Adrenal gland (tissue), 12 donors: ENCODE data around the gene ADGRB3. TPM values are rescaled to one million over a fixed set of nuclear protein-coding genes. Genes with fewer than 3 reads are reported as not detected.

ENCODE experiments used
- DNase-seq, 7 donors: peaks; one replicate each; pipeline ENCODE4 v3.0.0-alpha.2; 2019 to 2020
- H3K27ac ChIP-seq, 5 donors: fragments of 200-600 bp; sonication (generic) in 4 of 5; 1 replicate in 3 of 5; 2 replicates in 2 of 5; pipeline versions ENCODE4 v1.5.1 to v1.8.0; 2016 to 2020; ENCODE audit warnings: mild to moderate bottlenecking in 1 of 5
- H3K27me3 ChIP-seq: fragments of 200-600 bp; 2 replicates; pipeline ENCODE4 v1.8.0; 2021
- H3K36me3 ChIP-seq, 2 donors: fragments of 200-600 bp; replicated peaks in 1 of 2; 1 replicate in 1 of 2; 2 replicates in 1 of 2; pipeline versions ENCODE4 v1.5.1 to v1.8.0; 2018 to 2022
- H3K4me1 ChIP-seq, 2 donors: fragments of 200-600 bp; replicated peaks in 1 of 2; 1 replicate in 1 of 2; 2 replicates in 1 of 2; pipeline versions ENCODE4 v1.5.1 to v1.8.0; 2018 to 2021
- H3K4me3 ChIP-seq, 4 donors: fragments of 200-600 bp; sonication (generic) in 3 of 4; one replicate each; pipeline ENCODE4 v1.5.1; 2016 to 2018
- H3K9me3 ChIP-seq, 3 donors: fragments of 200-600 bp; sonication (generic) in 1 of 3; replicated peaks in 1 of 3; 1 replicate in 2 of 3; 2 replicates in 1 of 3; pipeline versions ENCODE4 v1.5.1 to v1.8.0; 2016 to 2021
- POLR2A ChIP-seq, 2 donors: fragments of 450-650 bp; IDR thresholded peaks; one replicate each; pipeline ENCODE4 v1.6.1; 2017; ENCODE audit warnings: antibody characterized with exemption in 2 of 2, mild to moderate bottlenecking in 2 of 2, moderate library complexity in 1 of 2
- WGBS, 4 donors: extraction: QIAGEN DNeasy Blood & Tissue Kit in 2 of 4; methylation state at CpG; one replicate each; pipeline versions ENCODE4 v1.1.5 to v1.1.7; 2013 to 2017; 5-methylcytosine and 5-hydroxymethylcytosine counted together
- intact Hi-C, 2 donors: fragments of 100-400 bp; cut with DNase I; formaldehyde crosslinking; loops; one replicate each; pipeline versions ENCODE4 v1.14.1 to v1.15.0; 2022 to 2023
- polyA plus RNA-seq, 3 donors: library from polyadenylated mRNA; stranded (reverse); fragments of 200-250 nt in 2 of 3; fragments of 350-450 nt in 1 of 3; fragmentation: Illumina TruSeq in 1 of 3; extraction: RNeasy Lipid Tissue Mini Kit (QIAGEN cat#74804) in 1 of 3; gene quantifications; one replicate each; pipeline ENCODE4 v1.2.3, GENCODE V29; 2013 to 2014
- total RNA-seq, 9 donors: library from RNA; depleted of rRNA in 4 of 9; stranded (reverse); fragments of >200 nt in 4 of 9; fragments of 120-200 nt in 1 of 9; fragmentation: NEBNext Ultra II Directional in 1 of 9; extraction: Animal tissue kit (Norgen Biotek cat#: 25700) in 1 of 9; gene quantifications; one replicate each; pipeline versions ENCODE4 v1.1.0 to v1.2.4, GENCODE V29; 2013 to 2023
- TF ChIP-seq, protein P1 (sequence below), 6 experiments: fragments of 450-650 bp in 4 of 6; fragments of 200-600 bp in 2 of 6; sonication (generic) in 1 of 6; IDR thresholded peaks; 1 replicate in 5 of 6; 2 replicates in 1 of 6; pipeline versions ENCODE4 v1.5.1 to v1.8.0; 2016 to 2021; ENCODE audit warnings: antibody characterized with exemption in 6 of 6, mild to moderate bottlenecking in 2 of 6, moderate library complexity in 1 of 6
- donor health status: healthy with polysubstance abuse.
- donor health status: Bipolar disorder and iron deficiency.
- donor health status: DM: yes; HTN: yes; CAD: no.
- donor health status: DM: no; HTN: no; CAD: no.
- donor health status: DM: no; HTN: no; CAD: no.
- donor health status: DM: yes; HTN: yes; CAD: no.

The ADGRB3 gene
- total and polyA plus RNA-seq, 12 donors, result 1.3 to 9.0 (median 3.1) TPM

DNA sequence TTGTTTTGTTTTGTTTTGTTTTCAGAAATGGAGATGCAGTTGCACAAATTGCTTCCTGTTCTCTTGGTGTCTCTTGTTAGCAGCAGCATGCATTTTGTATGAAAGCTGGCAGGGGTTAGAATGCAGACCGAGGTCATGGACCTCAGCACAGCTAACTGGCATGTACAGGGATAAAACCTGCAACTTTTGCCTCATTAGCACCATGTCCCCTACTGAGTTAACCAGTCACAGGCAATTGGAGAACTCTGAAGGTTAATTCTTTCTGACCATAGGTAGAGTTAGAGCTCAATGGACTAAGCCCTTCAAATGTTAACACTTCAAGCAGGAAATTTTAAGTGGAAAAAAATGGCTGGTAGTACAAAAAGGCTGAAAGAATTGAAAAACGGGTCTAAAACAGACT lies 377.1 kb downstream of the ADGRB3 start:
- 57 to 68% (median 60%) methylated on average over 2 of the region's 2 CpGs for WGBS, 4 donors
- intact Hi-C loops, result no loop called here
- peaks cover 9 to 13% of the 10 kb centered on the region in 2 donors for H3K4me1 ChIP-seq
- no peak overlapping the region for H3K27ac ChIP-seq
- no peaks in the 10 kb centered on the region for H3K27me3 ChIP-seq
- no peak for DNase-seq
- H3K36me3 ChIP-seq, result no peaks in the 10 kb centered on the region
- H3K4me3 ChIP-seq, result no peak overlapping the region
- TF ChIP-seq, protein P1, sequence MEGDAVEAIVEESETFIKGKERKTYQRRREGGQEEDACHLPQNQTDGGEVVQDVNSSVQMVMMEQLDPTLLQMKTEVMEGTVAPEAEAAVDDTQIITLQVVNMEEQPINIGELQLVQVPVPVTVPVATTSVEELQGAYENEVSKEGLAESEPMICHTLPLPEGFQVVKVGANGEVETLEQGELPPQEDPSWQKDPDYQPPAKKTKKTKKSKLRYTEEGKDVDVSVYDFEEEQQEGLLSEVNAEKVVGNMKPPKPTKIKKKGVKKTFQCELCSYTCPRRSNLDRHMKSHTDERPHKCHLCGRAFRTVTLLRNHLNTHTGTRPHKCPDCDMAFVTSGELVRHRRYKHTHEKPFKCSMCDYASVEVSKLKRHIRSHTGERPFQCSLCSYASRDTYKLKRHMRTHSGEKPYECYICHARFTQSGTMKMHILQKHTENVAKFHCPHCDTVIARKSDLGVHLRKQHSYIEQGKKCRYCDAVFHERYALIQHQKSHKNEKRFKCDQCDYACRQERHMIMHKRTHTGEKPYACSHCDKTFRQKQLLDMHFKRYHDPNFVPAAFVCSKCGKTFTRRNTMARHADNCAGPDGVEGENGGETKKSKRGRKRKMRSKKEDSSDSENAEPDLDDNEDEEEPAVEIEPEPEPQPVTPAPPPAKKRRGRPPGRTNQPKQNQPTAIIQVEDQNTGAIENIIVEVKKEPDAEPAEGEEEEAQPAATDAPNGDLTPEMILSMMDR (IDR thresholded peaks at IDR 0.05), result no peak
- no peak for TF ChIP-seq POLR2A (IDR thresholded peaks at IDR 0.05)
- H3K9me3 ChIP-seq, result no peaks in the 10 kb centered on the region

DNA sequence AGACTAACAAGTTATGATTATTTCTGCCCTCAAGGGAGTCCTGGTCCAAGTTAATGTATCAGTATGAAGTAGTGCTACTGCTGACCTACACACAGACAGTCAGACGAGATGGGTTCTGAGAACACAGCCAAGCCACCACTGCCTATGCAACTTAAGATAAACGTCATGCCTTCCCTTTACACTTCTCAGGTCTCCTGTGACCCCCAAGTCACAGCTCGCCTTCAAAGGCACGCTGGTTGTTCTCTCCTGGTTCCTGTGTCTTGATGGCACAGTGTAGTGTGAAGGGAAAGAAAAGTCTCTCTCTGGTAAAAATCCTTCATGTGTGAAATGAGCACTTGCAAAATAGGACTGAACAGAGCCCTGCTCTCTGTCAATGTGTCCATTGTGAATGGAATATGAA lies 377.8 kb downstream of the ADGRB3 start:
- intact Hi-C loops, result no loop called here
- H3K4me3 ChIP-seq, result no peak overlapping the region
- peaks cover 9 to 13% of the 10 kb centered on the region in 2 donors for H3K4me1 ChIP-seq
- H3K36me3 ChIP-seq, result no peaks in the 10 kb centered on the region
- no peak overlapping the region for H3K27ac ChIP-seq
- DNase-seq, result no peak
- H3K27me3 ChIP-seq, result no peaks in the 10 kb centered on the region
- H3K9me3 ChIP-seq, result no peaks in the 10 kb centered on the region
- TF ChIP-seq POLR2A (IDR thresholded peaks at IDR 0.05), result no peak
- TF ChIP-seq, protein P1 (IDR thresholded peaks at IDR 0.05), result no peak
- WGBS, 4 donors, result 82 to 93% (median 85%) methylated on average over 4 of the region's 4 CpGs

DNA sequence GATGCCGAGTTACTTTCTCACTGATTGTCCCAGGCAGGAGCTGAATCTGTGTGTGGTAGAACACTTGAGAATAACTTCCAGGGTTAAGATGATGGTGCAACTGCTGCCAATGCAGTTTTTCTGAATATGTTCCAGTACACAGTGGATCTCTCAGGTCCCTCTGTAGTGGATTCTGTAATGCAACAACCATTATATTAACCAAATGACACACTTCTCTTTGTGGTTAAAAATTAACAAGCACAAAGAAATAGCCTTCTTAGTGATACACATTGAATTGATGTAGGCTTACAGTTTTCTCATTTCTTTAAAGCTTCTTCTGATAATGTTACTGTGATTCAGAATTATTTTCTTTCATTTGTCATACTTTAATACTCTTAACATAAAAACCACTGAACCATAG lies 383.8 kb downstream of the ADGRB3 start:
- TF ChIP-seq, protein P1 (IDR thresholded peaks at IDR 0.05), result no peak
- TF ChIP-seq POLR2A (IDR thresholded peaks at IDR 0.05), result no peak
- no peak for DNase-seq
- no peak overlapping the region for H3K27ac ChIP-seq
- 90 to 100% (median 97%) methylated on average over 1 of the region's 1 CpG for WGBS, 4 donors
- H3K4me3 ChIP-seq, result no peak overlapping the region
- H3K36me3 ChIP-seq, result no peaks in the 10 kb centered on the region
- no peaks in the 10 kb centered on the region for H3K9me3 ChIP-seq
- no peaks in the 10 kb centered on the region for H3K27me3 ChIP-seq
- H3K4me1 ChIP-seq, result peaks cover 9 to 13% of the 10 kb centered on the region in 2 donors
- intact Hi-C loops, result no loop called here

GRCh38 chr6:69019832-69020231 lies 384.8 kb downstream of the ADGRB3 start:
- DNase-seq, result no peak
- H3K9me3 ChIP-seq, result no peaks in the 10 kb centered on the region
- H3K4me1 ChIP-seq, result peaks cover 3 to 4% of the 10 kb centered on the region in 2 donors
- H3K27ac ChIP-seq, result no peak overlapping the region
- intact Hi-C loops, result no loop called here
- H3K36me3 ChIP-seq, result no peaks in the 10 kb centered on the region
- no peak overlapping the region for H3K4me3 ChIP-seq
- TF ChIP-seq POLR2A (IDR thresholded peaks at IDR 0.05), result no peak
- no peaks in the 10 kb centered on the region for H3K27me3 ChIP-seq
- WGBS, 4 donors, result 72 to 83% (median 79%) methylated on average over 4 of the region's 4 CpGs

- H3K36me3 ChIP-seq, result no peaks in the 10 kb centered on the region
- intact Hi-C loops, result no loop called here
- H3K27me3 ChIP-seq, result no peaks in the 10 kb centered on the region
- no peaks in the 10 kb centered on the region for H3K9me3 ChIP-seq
- no peak overlapping the region for H3K4me3 ChIP-seq
- no peak overlapping the region for H3K27ac ChIP-seq
- TF ChIP-seq POLR2A (IDR thresholded peaks at IDR 0.05), result no peak
- TF ChIP-seq, protein P1 (IDR thresholded peaks at IDR 0.05), result no peak
- DNase-seq, result no peak
- WGBS, 4 donors, result 38 to 57% (median 49%) methylated on average over 1 of the region's 1 CpG
- H3K4me1 ChIP-seq, result no peaks in the 10 kb centered on the region
Measured at GRCh38 chr6:69022993-69023392, 387.9 kb downstream of the ADGRB3 start.
